GM12873 (cell line): ENCODE data around the gene VGF.
A peak's percentile ranks its signal among the peaks of the same experiment; 100 is the strongest.

Source experiments
- CTCF ChIP-seq: IDR thresholded peaks from 2 replicates; pipeline ENCODE4 v1.5.1; 2012; ENCODE audit warnings: low read depth, mild to moderate bottlenecking, moderate library complexity, low read length, control low read depth; ENCODE audit not compliant: insufficient read depth; ENCODE audit errors: missing control alignments

Gene VGF

GRCh38 chr7:101154693-101155102 is 10.7 kb downstream of the VGF start:
- TF ChIP-seq CTCF: no peak

DNA sequence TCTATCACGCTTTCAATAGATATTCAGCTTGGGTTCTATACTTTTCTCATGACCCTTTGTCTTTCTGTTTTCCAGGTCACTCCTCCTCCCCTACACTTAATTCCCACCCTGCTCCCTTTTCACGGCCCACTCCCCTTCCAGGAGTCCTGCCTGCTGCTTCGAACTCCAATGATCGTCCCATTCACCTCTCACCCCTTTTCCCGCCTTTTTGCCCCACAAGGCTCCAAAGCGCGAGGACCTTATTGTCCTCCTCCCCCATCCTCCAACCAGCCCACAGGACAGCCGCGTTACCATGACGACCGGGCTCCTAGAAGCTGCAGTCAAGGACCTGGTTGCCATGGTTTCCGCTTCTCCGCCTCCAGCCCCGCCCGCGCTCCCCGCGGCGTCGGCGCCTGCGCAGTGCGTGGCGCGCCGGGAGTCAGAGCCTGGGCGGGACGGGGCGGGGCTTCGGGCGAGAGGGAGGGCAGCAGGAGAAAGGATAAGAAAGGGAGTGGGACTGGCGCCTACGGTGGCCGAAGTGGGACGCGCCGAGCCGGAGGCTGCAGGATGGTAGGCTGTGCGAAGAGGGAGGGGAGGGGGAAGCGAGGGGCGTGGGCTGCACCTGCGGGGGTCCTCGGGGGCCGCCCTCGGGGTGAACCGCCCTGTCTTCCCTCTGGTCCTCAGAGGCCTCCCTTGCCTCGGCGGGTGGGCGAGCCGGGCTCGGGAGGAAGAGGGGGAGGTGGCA is 11.2 kb downstream of the VGF start, which contains the start of gene AP1S1:
Gene AP1S1, plus strand, starts transcription at position 508 of the 724 bp plus-strand sequence. Its CDS starts 39 bp downstream, at position 547.
- TF ChIP-seq CTCF: no peak

GRCh38 chr7:101151908-101152651 is 13.3 kb downstream of the VGF start:
- no peak for TF ChIP-seq CTCF

DNA sequence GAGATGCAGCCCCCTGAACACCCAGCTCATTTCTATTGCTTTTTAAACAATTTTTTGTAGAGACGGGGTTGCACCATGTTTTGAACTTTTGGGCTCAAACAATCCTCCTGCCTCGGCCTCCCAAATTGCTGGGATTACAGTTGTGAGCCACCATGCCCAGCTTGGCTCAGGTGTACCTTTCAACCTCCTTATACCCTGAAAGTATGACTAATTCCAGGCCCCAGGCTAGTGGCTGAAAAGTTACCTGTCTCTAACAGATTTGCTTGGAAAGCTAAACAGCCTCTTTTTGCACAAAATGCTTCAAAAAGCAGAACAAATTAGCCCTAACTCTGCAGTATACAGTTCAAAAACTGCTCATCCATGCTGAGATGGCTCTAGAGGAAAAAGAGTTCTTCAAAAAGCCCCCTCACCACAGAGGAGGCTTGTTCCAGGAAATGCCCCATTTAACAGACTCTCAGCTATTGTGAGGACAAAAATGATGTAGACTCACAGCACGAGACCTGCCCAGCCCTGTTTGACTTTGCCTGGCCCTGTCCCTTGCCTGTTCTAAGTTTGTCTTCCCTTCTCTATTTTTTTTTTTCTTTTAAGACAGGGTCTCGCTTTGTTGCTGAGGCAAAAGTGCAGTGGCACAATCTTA is 24.5 kb downstream of the VGF start:
- no peak for TF ChIP-seq CTCF

DNA sequence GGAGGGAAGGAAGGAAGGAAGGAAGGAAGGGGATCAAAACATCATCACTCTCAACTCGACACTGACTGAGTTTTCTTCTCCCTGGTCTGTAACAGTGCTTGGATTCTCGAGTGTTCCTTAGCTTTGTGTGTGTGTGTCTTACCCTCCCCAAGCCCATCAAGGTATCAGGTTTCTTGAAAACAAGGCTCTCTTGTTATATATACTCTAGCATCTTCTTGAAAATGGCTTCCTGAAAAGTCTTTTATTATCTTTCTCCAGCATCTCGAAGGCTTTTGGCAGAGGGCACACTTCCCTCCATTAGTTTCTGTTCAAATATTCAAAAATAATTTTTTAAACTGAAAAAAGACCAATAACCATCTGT is 25.1 kb downstream of the VGF start:
- TF ChIP-seq CTCF: no peak

DNA sequence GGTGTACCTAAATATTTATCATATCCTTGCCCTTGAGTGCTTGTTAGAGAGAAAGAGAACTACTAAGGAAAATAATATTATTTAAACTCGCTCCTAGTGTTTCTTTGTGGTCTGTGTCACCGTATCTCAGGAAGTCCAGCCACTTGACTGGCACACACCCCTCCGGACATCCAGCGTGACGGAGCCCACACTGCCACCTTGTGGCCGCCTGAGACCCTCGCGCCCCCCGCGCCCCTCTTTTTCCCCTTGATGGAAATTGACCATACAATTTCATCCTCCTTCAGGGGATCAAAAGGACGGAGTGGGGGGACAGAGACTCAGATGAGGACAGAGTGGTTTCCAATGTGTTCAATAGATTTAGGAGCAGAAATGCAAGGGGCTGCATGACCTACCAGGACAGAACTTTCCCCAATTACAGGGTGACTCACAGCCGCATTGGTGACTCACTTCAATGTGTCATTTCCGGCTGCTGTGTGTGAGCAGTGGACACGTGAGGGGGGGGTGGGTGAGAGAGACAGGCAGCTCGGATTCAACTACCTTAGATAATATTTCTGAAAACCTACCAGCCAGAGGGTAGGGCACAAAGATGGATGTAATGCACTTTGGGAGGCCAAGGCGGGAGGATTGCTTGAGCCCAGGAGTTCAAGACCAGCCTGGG is 27.0 kb downstream of the VGF start:
- TF ChIP-seq CTCF: peak; percentile 77
